Nephron (organoid): ENCODE data around the gene EFNB1.

Experiments used
- H3K27ac Mint-ChIP-seq, 3 experiments: 2 replicates each; pipeline ENCODE4 v1.8.0; 2020; ENCODE audit warnings: mixed read lengths in 3 of 3, mild to moderate bottlenecking in 2 of 3, moderate library complexity in 1 of 3
- H3K27me3 Mint-ChIP-seq: 2 replicates; pipeline ENCODE4 v1.8.0; 2021; ENCODE audit warnings: low read depth, mild to moderate bottlenecking, moderate library complexity, mixed read lengths
- H3K36me3 Mint-ChIP-seq: 2 replicates; pipeline ENCODE4 v1.8.0; 2020; ENCODE audit warnings: low read depth, mixed read lengths
- H3K4me1 Mint-ChIP-seq: 2 replicates; pipeline ENCODE4 v1.8.0; 2020; ENCODE audit warnings: mixed read lengths
- H3K4me3 Mint-ChIP-seq, 3 experiments: 2 replicates each; pipeline ENCODE4 v1.8.0; 2020; ENCODE audit warnings: mild to moderate bottlenecking in 3 of 3, mixed read lengths in 3 of 3, moderate library complexity in 2 of 3
- H3K9me3 Mint-ChIP-seq: 2 replicates; pipeline ENCODE4 v1.8.0; 2020; ENCODE audit warnings: mixed read lengths
- TF ChIP-seq, protein P1 (sequence below), 3 experiments: fragments of 200-600 bp; sonication (generic); IDR thresholded peaks; one replicate each; pipeline ENCODE4 v1.5.0; 2021; ENCODE audit warnings: antibody characterized with exemption in 3 of 3; ENCODE audit not compliant: unreplicated experiment in 3 of 3

The EFNB1 gene

DNA sequence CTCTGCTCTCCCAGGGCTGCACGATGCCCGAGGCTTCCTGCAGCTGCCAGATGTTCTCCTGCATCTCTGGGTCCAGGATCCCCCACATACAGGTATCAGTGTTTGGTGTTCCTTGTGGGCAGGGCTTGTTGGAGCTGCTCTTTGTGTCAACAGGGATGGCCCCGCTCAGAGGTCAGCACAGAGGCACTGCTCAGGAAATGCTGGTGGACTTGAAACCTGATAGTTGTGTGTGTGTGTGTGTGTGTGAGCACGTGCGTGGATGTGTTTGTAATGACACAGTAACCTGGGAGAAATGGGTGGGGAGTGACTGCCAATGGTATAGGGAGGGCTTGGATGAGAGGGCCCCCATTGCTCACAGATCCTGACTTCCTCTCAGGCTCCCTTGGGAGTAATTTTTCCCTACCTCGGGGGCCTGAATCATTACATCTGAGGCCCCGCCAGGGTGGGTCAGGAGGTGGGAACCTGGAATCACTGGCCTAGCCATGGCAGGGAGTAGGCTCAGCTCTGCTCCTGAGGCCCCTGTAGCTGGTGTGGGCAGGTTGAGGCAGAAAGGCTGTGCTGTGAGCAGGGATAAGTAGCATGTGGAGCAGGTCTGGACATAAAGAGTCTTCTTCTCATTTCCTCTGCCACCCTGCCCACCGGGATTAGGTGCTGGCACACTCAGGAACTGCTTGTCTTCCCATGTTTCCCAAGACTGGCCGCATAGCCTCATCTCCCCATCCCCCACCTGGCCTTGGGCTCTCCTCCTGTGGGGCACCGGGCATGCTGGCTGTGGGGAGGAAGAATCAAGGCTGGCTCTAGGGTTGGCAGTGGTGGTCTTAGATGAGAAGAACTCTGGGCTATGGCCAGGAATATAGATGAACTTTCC lies 2.5 kb upstream of the EFNB1 start:
- no peaks in the 10 kb centered on the region for H3K27me3 Mint-ChIP-seq
- no peak overlapping the region for H3K27ac Mint-ChIP-seq
- TF ChIP-seq, protein P1, sequence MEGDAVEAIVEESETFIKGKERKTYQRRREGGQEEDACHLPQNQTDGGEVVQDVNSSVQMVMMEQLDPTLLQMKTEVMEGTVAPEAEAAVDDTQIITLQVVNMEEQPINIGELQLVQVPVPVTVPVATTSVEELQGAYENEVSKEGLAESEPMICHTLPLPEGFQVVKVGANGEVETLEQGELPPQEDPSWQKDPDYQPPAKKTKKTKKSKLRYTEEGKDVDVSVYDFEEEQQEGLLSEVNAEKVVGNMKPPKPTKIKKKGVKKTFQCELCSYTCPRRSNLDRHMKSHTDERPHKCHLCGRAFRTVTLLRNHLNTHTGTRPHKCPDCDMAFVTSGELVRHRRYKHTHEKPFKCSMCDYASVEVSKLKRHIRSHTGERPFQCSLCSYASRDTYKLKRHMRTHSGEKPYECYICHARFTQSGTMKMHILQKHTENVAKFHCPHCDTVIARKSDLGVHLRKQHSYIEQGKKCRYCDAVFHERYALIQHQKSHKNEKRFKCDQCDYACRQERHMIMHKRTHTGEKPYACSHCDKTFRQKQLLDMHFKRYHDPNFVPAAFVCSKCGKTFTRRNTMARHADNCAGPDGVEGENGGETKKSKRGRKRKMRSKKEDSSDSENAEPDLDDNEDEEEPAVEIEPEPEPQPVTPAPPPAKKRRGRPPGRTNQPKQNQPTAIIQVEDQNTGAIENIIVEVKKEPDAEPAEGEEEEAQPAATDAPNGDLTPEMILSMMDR (IDR thresholded peaks at IDR 0.05; ENCODE audit: unreplicated experiment in 3 of 3), result no peak
- H3K4me3 Mint-ChIP-seq, result peak overlapping the region in 1 of 3 experiments; percentile 23
- peaks cover 10% of the 10 kb centered on the region for H3K36me3 Mint-ChIP-seq
- peaks cover 13% of the 10 kb centered on the region for H3K9me3 Mint-ChIP-seq
- H3K4me1 Mint-ChIP-seq, result peaks cover 4% of the 10 kb centered on the region

DNA sequence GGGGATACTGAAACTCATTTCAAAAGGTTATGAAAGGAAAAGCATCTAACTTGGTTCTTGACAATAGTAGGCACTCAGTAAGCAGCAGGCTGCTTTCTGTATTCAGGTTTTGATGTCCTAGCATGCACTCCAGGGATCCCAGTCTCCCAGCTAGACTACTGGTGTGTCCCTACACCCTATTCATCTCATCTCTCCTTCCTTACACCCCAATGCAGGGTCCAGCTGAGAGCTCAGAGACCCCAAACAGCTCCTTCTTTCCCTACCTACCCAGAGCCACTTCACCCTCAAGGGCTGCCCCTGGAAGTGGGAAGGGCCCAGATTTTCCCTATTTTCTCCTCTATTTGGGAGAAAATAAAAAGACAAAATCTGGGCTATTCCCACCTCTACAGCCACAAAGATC lies 1.6 kb upstream of the EFNB1 start:
- Mint-ChIP-seq H3K9me3 (peaks cover 16% of the 10 kb centered on the region), H3K27ac (peak overlapping the region in 2 of 3 experiments; percentile 99), H3K27me3 (no peaks in the 10 kb centered on the region), H3K36me3 (peaks cover 19% of the 10 kb centered on the region), H3K4me1 (peaks cover 4% of the 10 kb centered on the region), H3K4me3 (peak overlapping the region in 2 of 3 experiments; percentile 97 to 99)
- TF ChIP-seq, protein P1 (IDR thresholded peaks at IDR 0.05; ENCODE audit: unreplicated experiment in 3 of 3), result no peak

DNA sequence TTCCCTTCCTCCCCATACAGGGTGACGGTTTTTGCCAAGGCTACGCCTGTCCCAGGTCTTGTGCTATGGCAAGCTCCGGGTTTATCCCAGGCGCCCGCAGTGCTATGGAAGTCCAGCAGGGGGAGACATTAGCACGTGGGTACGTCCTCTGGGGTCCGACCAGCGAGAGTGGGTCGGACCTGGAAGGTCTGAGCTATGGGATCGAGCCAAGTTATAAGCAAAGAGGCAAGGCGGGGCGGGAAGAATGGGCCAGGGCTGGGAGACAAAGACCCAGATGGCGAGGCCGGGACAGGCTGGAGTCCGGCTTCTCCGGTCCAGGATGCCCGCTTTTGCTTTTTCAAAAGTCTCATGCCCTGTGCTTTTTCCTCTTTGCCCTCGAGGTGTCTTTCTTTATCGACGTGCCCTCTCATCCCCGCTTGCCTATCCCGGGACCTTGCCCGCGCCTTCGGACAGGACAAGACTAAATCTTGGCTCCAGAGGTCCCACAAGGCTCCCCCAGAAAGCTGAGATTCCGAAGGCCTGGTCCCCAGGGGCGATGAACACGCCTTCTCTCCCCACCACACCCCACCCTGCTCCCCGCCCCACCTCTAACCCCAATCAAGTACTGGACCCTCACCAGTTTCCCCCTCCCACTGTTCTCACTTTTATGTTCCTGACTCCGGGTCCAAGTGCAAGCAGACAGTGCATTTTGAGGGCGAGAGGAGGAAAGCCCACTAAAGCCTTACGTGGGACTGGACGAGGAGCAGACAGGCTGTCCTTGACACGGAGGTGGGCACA lies 785 bp upstream of the EFNB1 start:
- Mint-ChIP-seq H3K27ac (peak overlapping the region; percentile 98 to 99 (median 99)), H3K36me3 (peaks cover 23% of the 10 kb centered on the region), H3K4me3 (peak overlapping the region; percentile 97 to 99 (median 98)), H3K27me3 (no peaks in the 10 kb centered on the region), H3K4me1 (no peaks in the 10 kb centered on the region), H3K9me3 (peaks cover 16% of the 10 kb centered on the region)
- TF ChIP-seq, protein P1 (IDR thresholded peaks at IDR 0.05; ENCODE audit: unreplicated experiment in 3 of 3), result peak; percentile 74 to 76 (median 76)

DNA sequence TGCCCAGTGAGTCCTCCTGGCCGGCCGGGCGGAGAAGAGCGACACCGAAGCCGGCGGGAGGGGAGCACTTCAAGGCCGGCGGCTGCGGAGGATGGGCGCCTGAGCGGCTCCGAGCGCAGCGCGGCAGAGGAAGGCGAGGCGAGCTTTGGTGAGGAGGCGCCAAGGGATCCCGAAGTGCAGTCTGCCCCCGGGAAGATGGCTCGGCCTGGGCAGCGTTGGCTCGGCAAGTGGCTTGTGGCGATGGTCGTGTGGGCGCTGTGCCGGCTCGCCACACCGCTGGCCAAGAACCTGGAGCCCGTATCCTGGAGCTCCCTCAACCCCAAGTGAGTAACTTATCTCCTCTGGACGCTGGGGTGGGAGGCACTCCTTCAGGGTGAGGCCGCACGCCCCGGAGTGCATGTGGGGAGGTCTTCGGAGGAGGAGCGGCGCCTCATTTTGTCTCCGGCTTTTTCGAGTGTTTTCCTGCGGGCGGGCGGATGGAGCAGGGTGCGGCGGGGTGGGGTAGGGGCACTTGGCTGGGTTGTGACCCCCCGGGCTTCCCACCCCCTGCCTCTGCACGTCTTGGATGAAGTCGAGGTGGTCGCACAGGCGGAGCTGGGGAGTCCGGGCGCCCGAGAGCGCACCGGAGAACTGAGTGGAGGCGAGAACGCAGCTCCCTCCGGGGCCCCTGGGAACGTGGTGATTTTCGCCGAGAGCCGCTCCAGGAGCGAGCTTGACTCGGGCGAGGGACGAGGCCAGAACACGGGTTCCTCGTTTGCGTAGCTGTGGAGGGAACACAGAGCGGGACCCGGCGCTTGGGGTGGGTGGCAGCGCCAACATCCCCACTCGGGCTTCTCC lies 979 bp downstream of the EFNB1 start:
- peak overlapping the region in 2 of 3 experiments; percentile 95 to 98 for H3K27ac Mint-ChIP-seq
- H3K4me1 Mint-ChIP-seq, result peaks cover 5% of the 10 kb centered on the region
- peaks cover 13% of the 10 kb centered on the region for H3K9me3 Mint-ChIP-seq
- TF ChIP-seq, protein P1 (IDR thresholded peaks at IDR 0.05; ENCODE audit: unreplicated experiment in 3 of 3), result no peak
- peak overlapping the region; percentile 95 to 97 (median 97) for H3K4me3 Mint-ChIP-seq
- H3K36me3 Mint-ChIP-seq, result peaks cover 27% of the 10 kb centered on the region
- no peaks in the 10 kb centered on the region for H3K27me3 Mint-ChIP-seq
